Liver (tissue), 3 donors: ENCODE measurements around the gene ADAMTS20.

ENCODE experiments used
- RAD21 ChIP-seq, 2 donors: IDR thresholded peaks; 2 replicates each; pipeline ENCODE4 v1.6.1; 2016; ENCODE audit warnings: antibody characterized with exemption in 2 of 2, mild to moderate bottlenecking in 2 of 2
- YY1 ChIP-seq: IDR thresholded peaks from 2 replicates; pipeline ENCODE4 v1.6.1; 2016; ENCODE audit warnings: antibody characterized with exemption, mild to moderate bottlenecking
- TF ChIP-seq, protein P1 (sequence below): fragments of 150-350 bp; IDR thresholded peaks from 2 replicates; pipeline ENCODE4 v1.5.1; 2017; ENCODE audit warnings: improper control_type of control experiment, low read depth, low read length; ENCODE audit not compliant: missing input control
- TF ChIP-seq, protein P2 (sequence below): IDR thresholded peaks from 2 replicates; pipeline ENCODE4 v1.6.1; 2016; ENCODE audit warnings: antibody characterized with exemption
- TF ChIP-seq, protein P3 (sequence below): IDR thresholded peaks from 2 replicates; pipeline ENCODE4 v1.6.1; 2016; ENCODE audit warnings: antibody characterized with exemption
- TF ChIP-seq, protein P4 (sequence below): IDR thresholded peaks from 2 replicates; pipeline ENCODE4 v1.6.1; 2016; ENCODE audit warnings: antibody characterized with exemption, mild to moderate bottlenecking
- donor health status: healthy.
- donor health status: healthy.

DNA sequence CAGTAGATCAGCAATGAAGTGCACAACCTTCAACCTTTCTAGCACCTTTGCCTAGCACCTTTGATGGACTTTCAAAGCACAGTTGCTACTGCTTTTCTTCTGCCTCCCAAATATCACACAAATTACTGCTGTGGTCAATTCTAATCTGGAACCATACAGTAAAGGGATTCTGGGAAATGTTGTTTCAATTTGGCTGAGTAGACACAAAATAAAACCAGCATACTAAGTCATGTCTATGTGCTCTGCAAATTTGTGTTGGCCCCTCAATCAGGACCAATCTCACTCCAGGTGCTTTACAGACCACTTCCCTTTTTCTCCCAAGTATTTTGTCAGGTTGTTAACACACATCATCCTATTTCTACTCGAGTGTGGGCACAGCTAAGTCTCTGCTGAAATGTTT, 38.3 kb upstream of the ADAMTS20 start:
- TF ChIP-seq, protein P1, sequence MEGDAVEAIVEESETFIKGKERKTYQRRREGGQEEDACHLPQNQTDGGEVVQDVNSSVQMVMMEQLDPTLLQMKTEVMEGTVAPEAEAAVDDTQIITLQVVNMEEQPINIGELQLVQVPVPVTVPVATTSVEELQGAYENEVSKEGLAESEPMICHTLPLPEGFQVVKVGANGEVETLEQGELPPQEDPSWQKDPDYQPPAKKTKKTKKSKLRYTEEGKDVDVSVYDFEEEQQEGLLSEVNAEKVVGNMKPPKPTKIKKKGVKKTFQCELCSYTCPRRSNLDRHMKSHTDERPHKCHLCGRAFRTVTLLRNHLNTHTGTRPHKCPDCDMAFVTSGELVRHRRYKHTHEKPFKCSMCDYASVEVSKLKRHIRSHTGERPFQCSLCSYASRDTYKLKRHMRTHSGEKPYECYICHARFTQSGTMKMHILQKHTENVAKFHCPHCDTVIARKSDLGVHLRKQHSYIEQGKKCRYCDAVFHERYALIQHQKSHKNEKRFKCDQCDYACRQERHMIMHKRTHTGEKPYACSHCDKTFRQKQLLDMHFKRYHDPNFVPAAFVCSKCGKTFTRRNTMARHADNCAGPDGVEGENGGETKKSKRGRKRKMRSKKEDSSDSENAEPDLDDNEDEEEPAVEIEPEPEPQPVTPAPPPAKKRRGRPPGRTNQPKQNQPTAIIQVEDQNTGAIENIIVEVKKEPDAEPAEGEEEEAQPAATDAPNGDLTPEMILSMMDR, result no peak
- TF ChIP-seq RAD21 (IDR thresholded peaks at IDR 0.05) (no peak), YY1 (no peak)
- TF ChIP-seq, protein P2, sequence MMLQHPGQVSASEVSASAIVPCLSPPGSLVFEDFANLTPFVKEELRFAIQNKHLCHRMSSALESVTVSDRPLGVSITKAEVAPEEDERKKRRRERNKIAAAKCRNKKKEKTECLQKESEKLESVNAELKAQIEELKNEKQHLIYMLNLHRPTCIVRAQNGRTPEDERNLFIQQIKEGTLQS, result no peak
- TF ChIP-seq, protein P3, sequence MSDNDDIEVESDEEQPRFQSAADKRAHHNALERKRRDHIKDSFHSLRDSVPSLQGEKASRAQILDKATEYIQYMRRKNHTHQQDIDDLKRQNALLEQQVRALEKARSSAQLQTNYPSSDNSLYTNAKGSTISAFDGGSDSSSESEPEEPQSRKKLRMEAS, result no peak
- TF ChIP-seq, protein P4, sequence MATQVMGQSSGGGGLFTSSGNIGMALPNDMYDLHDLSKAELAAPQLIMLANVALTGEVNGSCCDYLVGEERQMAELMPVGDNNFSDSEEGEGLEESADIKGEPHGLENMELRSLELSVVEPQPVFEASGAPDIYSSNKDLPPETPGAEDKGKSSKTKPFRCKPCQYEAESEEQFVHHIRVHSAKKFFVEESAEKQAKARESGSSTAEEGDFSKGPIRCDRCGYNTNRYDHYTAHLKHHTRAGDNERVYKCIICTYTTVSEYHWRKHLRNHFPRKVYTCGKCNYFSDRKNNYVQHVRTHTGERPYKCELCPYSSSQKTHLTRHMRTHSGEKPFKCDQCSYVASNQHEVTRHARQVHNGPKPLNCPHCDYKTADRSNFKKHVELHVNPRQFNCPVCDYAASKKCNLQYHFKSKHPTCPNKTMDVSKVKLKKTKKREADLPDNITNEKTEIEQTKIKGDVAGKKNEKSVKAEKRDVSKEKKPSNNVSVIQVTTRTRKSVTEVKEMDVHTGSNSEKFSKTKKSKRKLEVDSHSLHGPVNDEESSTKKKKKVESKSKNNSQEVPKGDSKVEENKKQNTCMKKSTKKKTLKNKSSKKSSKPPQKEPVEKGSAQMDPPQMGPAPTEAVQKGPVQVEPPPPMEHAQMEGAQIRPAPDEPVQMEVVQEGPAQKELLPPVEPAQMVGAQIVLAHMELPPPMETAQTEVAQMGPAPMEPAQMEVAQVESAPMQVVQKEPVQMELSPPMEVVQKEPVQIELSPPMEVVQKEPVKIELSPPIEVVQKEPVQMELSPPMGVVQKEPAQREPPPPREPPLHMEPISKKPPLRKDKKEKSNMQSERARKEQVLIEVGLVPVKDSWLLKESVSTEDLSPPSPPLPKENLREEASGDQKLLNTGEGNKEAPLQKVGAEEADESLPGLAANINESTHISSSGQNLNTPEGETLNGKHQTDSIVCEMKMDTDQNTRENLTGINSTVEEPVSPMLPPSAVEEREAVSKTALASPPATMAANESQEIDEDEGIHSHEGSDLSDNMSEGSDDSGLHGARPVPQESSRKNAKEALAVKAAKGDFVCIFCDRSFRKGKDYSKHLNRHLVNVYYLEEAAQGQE, result no peak
